H1 (cell line): ENCODE results near the gene DSCAM.

ENCODE experiments used
- BRCA1 ChIP-seq: IDR thresholded peaks from 2 replicates; pipeline ENCODE4 v1.6.1; 2012; ENCODE audit warnings: low read depth, low read length, improper control_type of control experiment
- EZH2 ChIP-seq: fragments of 200-600 bp; sonication (generic); IDR thresholded peaks from 2 replicates; pipeline ENCODE4 v1.7.1; 2012; ENCODE audit warnings: low read depth, mild to moderate bottlenecking, moderate library complexity, low read length, inconsistent platforms; ENCODE audit not compliant: severe bottlenecking
- POLR2A ChIP-seq, 2 experiments: IDR thresholded peaks; 1 replicate in 1 of 2; 2 replicates in 1 of 2; pipeline ENCODE4 v1.6.1; 2011; ENCODE audit warnings: low read depth in 2 of 2, low read length in 2 of 2, mild to moderate bottlenecking in 2 of 2; ENCODE audit errors: control extremely low read depth in 1 of 2
- POLR2AphosphoS5 ChIP-seq: IDR thresholded peaks from 2 replicates; pipeline ENCODE4 v1.6.1; 2011; ENCODE audit warnings: low read depth, low read length
- YY1 ChIP-seq: IDR thresholded peaks from 2 replicates; pipeline ENCODE4 v1.6.1; 2011; ENCODE audit warnings: low read depth, mild to moderate bottlenecking, low read length
- TF ChIP-seq, protein P1 (sequence below), 3 experiments: IDR thresholded peaks; 1 replicate in 2 of 3; 2 replicates in 1 of 3; pipeline versions ENCODE4 v1.5.1 to v1.6.1; 2011; ENCODE audit warnings: low read length in 3 of 3, mild to moderate bottlenecking in 3 of 3, inconsistent platforms in 2 of 3, low read depth in 1 of 3, moderate library complexity in 1 of 3; ENCODE audit not compliant: insufficient read depth in 1 of 3; ENCODE audit errors: control extremely low read depth in 1 of 3

GRCh38 chr21:40452548-40452947 is 394.4 kb downstream of the DSCAM start:
- TF ChIP-seq, protein P1, sequence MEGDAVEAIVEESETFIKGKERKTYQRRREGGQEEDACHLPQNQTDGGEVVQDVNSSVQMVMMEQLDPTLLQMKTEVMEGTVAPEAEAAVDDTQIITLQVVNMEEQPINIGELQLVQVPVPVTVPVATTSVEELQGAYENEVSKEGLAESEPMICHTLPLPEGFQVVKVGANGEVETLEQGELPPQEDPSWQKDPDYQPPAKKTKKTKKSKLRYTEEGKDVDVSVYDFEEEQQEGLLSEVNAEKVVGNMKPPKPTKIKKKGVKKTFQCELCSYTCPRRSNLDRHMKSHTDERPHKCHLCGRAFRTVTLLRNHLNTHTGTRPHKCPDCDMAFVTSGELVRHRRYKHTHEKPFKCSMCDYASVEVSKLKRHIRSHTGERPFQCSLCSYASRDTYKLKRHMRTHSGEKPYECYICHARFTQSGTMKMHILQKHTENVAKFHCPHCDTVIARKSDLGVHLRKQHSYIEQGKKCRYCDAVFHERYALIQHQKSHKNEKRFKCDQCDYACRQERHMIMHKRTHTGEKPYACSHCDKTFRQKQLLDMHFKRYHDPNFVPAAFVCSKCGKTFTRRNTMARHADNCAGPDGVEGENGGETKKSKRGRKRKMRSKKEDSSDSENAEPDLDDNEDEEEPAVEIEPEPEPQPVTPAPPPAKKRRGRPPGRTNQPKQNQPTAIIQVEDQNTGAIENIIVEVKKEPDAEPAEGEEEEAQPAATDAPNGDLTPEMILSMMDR (IDR thresholded peaks at IDR 0.05; ENCODE audit: control extremely low read depth in 1 of 3, insufficient read depth in 1 of 3, low read depth in 1 of 3, low read length in 3 of 3) = no peak
- TF ChIP-seq BRCA1 (no peak), POLR2AphosphoS5 (no peak), POLR2A (IDR thresholded peaks at IDR 0.05; ENCODE audit: control extremely low read depth in 1 of 2, low read depth in 2 of 2, low read length in 2 of 2) (no peak), EZH2 (no peak), YY1 (no peak)
